Gastroesophageal sphincter (tissue), 4 donors: ENCODE data around the gene PCSK2. TPM values are rescaled to one million over a fixed set of nuclear protein-coding genes. Genes with fewer than 3 reads are reported as not detected.
"Not testable (repeated sequence)": the region's sequence is repeated elsewhere in the genome, so short reads cannot be mapped to it uniquely, and the experiment has no call there.

Experiments used
- ATAC-seq: fragments of 150-250 bp; one replicate; pipeline ENCODE4 v1.9.1; 2016; ENCODE audit warnings: mild to moderate bottlenecking, moderate library complexity
- H3K27ac ChIP-seq, 4 donors: fragments of 200-600 bp; sonication (generic) in 3 of 4; 1 replicate in 3 of 4; 2 replicates in 1 of 4; pipeline ENCODE4 v1.5.1; 2016 to 2019
- H3K27me3 ChIP-seq: fragments of 200-600 bp; sonication (generic); one replicate; pipeline ENCODE4 v1.5.1; 2019
- H3K36me3 ChIP-seq, 2 donors: fragments of 200-600 bp; sonication (generic); one replicate each; pipeline ENCODE4 v1.5.1; 2019; ENCODE audit warnings: control low read depth in 1 of 2
- H3K4me1 ChIP-seq, 3 donors: fragments of 200-600 bp; sonication (generic); 1 replicate in 2 of 3; 2 replicates in 1 of 3; pipeline ENCODE4 v1.5.1; 2016 to 2019; ENCODE audit warnings: control low read depth in 2 of 3
- H3K4me3 ChIP-seq, 2 donors: fragments of 200-600 bp; sonication (generic); one replicate each; pipeline ENCODE4 v1.5.1; 2019; ENCODE audit warnings: mild to moderate bottlenecking in 1 of 2, moderate library complexity in 1 of 2
- H3K9me3 ChIP-seq, 3 donors: fragments of 200-600 bp; sonication (generic); one replicate each; pipeline ENCODE4 v1.5.1; 2017 to 2019; ENCODE audit warnings: control low read depth in 2 of 3
- CTCF ChIP-seq, 4 experiments: fragments of 200-600 bp in 2 of 4; fragments of 450-650 bp in 2 of 4; sonication (generic) in 1 of 4; IDR thresholded peaks; one replicate each; pipeline ENCODE4 v1.5.1; 2017 to 2019; ENCODE audit warnings: antibody characterized with exemption in 4 of 4, mild to moderate bottlenecking in 2 of 4, moderate library complexity in 2 of 4
- EP300 ChIP-seq: sonication (generic); formaldehyde crosslinking; IDR thresholded peaks from one replicate; pipeline ENCODE4 v1.6.1; 2017; ENCODE audit warnings: antibody characterized with exemption, mild to moderate bottlenecking
- POLR2A ChIP-seq, 2 donors: fragments of 450-650 bp; IDR thresholded peaks; one replicate each; pipeline ENCODE4 v1.6.1; 2017; ENCODE audit warnings: antibody characterized with exemption in 2 of 2, mild to moderate bottlenecking in 2 of 2, moderate library complexity in 1 of 2
- POLR2AphosphoS5 ChIP-seq: sonication (generic); formaldehyde crosslinking; IDR thresholded peaks from one replicate; pipeline ENCODE4 v1.6.1; 2017; ENCODE audit warnings: antibody characterized with exemption
- WGBS, 2 donors: methylation state at CpG; one replicate each; pipeline ENCODE4 v1.1.5; 2018; ENCODE audit warnings: low coverage in 1 of 2; 5-methylcytosine and 5-hydroxymethylcytosine counted together
- total RNA-seq, 4 donors: library from RNA; depleted of rRNA; stranded (reverse); fragments of >200 nt; gene quantifications; one replicate each; pipeline ENCODE4 v1.1.0, GENCODE V29; 2016

Gene PCSK2
- total RNA-seq, 4 donors from 2014 or later, result 1.6 to 8.5 (median 4.5) TPM

DNA sequence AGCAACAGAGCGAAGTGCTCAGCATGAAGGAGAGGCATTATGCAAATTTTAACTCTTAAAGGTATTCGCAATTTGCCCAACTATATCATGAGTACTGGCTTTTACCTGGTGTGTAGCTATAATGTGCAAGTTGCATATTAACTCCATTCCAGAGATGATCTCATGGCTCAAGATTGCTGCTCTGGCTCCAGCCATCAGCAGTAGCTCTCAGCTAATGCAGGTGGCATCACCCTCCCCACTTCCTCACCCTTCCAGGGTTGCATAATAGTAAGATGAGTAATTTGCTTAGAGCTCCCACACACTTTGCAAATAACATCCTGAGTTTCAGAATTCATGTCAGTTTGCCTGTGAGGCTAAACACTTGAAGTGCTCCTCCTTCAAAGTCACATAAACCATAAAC is 15.9 kb upstream of the PCSK2 start:
- no peak for TF ChIP-seq EP300
- no peak for TF ChIP-seq CTCF (IDR thresholded peaks at IDR 0.05)
- no peak for TF ChIP-seq POLR2AphosphoS5
- TF ChIP-seq POLR2A (IDR thresholded peaks at IDR 0.05), result no peak
- no peak overlapping the region for H3K4me3 ChIP-seq
- H3K36me3 ChIP-seq, result no peaks in the 10 kb centered on the region
- ATAC-seq, result no peak
- H3K27ac ChIP-seq, result no peak overlapping the region
- H3K9me3 ChIP-seq, result no peaks in the 10 kb centered on the region
- 62 to 78% methylated on average over 2 of the region's 2 CpGs for WGBS, 2 donors
- H3K4me1 ChIP-seq, result no peaks in the 10 kb centered on the region
- peaks cover 5% of the 10 kb centered on the region for H3K27me3 ChIP-seq

DNA sequence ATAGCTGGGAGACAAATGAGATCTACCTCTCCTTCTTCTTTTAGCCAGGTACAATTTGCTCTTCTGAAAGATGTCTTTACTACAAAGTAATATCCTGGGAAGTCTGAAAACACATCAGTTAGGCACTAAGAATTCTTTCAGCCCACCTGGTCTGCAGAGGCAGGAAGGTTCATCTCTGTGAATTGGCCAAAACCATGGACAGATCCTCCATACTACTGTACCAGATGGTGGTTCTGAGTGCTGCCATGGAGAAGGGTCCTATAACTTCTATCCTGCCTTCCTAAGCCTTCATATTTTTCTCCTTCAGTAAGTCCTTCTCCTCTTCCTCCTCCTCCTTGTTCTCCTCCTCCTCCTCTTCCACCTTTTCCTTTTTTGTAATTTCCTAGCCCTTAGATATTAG is 11.7 kb upstream of the PCSK2 start:
- Histone ChIP-seq H3K27me3 (no peaks in the 10 kb centered on the region), H3K36me3 (no peaks in the 10 kb centered on the region), H3K9me3 (no peaks in the 10 kb centered on the region), H3K4me3 (no peak overlapping the region), H3K4me1 (no peaks in the 10 kb centered on the region), H3K27ac (no peak overlapping the region)
- ATAC-seq, result no peak
- TF ChIP-seq EP300 (no peak), POLR2A (IDR thresholded peaks at IDR 0.05) (no peak), POLR2AphosphoS5 (no peak), CTCF (IDR thresholded peaks at IDR 0.05) (no peak)

DNA sequence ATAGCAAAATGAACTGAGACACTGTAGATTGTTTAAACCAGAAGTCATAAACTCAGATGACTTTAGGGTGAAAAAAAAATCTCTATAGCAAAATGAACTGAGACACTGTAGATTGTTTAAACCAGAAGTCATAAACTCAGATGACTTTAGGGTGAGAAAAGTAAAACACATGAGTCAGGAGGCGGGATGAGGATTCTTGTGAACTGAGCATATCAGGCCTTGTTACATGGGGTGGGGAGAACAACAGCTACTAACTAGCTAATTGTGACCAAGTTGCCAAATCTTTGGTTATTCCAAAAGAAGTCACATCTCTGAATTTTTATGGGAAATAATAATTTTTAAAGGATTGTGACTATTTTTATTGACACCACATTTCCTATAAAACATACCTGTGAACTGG is 7.0 kb upstream of the PCSK2 start:
- not testable (repeated sequence) for H3K4me3 ChIP-seq, H3K4me1 ChIP-seq, H3K27ac ChIP-seq, H3K36me3 ChIP-seq, H3K9me3 ChIP-seq, ATAC-seq
- peaks cover 28% of the 10 kb centered on the region for H3K27me3 ChIP-seq
- WGBS, 2 donors, result 46 to 47% methylated on average over 1 of the region's 1 CpG

DNA sequence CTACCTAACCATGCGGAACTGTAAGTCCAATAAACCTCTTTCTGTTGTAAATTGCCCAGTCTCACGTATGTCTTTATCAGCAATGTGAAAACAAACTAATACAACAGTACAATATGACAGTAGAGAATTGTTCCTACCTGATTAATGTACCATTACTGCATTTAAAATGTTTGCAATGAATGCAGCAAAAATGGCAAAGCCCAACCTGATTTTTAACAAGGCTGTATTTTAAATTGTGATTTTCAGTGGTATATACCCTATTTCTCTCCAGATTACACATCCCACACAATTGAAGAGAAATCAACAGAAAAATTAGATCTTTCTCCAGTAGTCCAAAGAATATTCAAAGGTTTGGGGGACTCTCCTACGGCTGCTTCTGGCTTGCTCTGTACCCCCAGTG is 3.3 kb upstream of the PCSK2 start:
- Histone ChIP-seq H3K27ac (no peak overlapping the region), H3K4me3 (no peak overlapping the region), H3K27me3 (peaks cover 65% of the 10 kb centered on the region), H3K36me3 (no peaks in the 10 kb centered on the region), H3K4me1 (peaks cover 0 to 20% (median 5%) of the 10 kb centered on the region in 3 donors), H3K9me3 (no peaks in the 10 kb centered on the region)
- ATAC-seq, result no peak
- no peak for TF ChIP-seq POLR2A (IDR thresholded peaks at IDR 0.05)
- TF ChIP-seq POLR2AphosphoS5, result no peak
- WGBS, 2 donors, result 35 to 62% methylated on average over 3 of the region's 3 CpGs

GRCh38 chr20:17225851-17226409 is 910 bp upstream of the PCSK2 start:
- no peak for TF ChIP-seq POLR2A (IDR thresholded peaks at IDR 0.05)
- Histone ChIP-seq H3K4me1 (peaks cover 0 to 20% (median 5%) of the 10 kb centered on the region in 3 donors), H3K27ac (peak overlapping the region in 1 of 4 donors; percentile 24), H3K4me3 (peak overlapping the region in 1 of 2 donors; percentile 47), H3K27me3 (peaks cover 84% of the 10 kb centered on the region), H3K9me3 (no peaks in the 10 kb centered on the region), H3K36me3 (no peaks in the 10 kb centered on the region)
- ATAC-seq, result no peak
- WGBS, 2 donors, result 0% methylated on average over 4 to 9 of the region's 38 CpGs

- Histone ChIP-seq H3K4me3 (peak overlapping the region; percentile 3 to 47), H3K27ac (peak overlapping the region in 1 of 4 donors; percentile 33), H3K36me3 (no peaks in the 10 kb centered on the region), H3K4me1 (peaks cover 0 to 20% (median 5%) of the 10 kb centered on the region in 3 donors), H3K9me3 (no peaks in the 10 kb centered on the region), H3K27me3 (peaks cover 78% of the 10 kb centered on the region)
- no peak for ATAC-seq
- WGBS, 2 donors, result 0 to 3% methylated on average over 11 to 15 of the region's 17 CpGs
- TF ChIP-seq EP300 (no peak), CTCF (IDR thresholded peaks at IDR 0.05) (no peak), POLR2AphosphoS5 (no peak), POLR2A (IDR thresholded peaks at IDR 0.05) (no peak)
These were observed 357 bp downstream of the PCSK2 start for GRCh38 chr20:17227219-17227575.
